HG03196 (cell line): ENCODE results near the gene PKP4.
"Not testable (repeated sequence)": the region's sequence is repeated elsewhere in the genome, so short reads cannot be mapped to it uniquely, and the experiment has no call there.

Source experiments
- ATAC-seq: cut with Tn5 transposase; IDR thresholded peaks from one replicate; pipeline ENCODE4 v1.9.1; 2021; ENCODE audit not compliant: unreplicated experiment

PKP4 gene

DNA sequence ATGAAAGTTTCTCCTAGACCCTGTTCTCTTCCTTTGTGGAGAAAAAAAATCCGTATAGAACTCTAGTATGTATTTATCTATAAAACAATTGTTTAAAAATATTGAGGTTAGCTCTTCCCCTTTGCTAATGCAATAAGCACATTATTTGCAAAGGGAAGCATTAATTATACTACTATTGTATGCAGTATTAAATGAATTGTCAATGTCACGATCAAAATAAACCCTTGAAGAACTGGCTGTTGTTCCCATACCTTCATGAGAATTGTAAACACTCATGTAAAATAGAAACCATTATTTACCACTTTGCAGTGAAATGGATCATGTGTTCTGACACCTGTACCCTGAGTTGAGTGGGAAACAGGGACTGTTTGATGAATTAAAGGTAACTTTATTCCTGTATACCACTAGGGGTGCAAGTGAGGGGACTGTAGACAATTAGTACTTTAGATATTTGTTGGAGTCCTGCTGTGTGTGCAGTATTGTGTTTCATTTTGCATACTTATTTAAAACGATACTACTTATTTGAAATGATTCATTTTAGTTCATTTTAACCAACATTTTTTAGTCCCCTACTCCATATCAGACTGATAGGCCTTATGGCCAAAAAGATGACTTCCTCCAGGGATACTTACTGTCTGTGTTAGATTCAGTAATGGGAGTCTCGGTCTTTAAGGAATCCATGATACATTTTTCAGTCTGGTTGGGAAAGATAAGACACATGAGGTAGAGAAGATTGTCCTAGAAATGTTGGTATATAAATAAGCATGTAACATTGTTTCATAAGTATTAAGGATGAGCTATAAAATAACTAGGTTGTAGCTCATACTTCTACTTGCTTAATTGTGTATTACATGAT, 7.9 kb downstream of the PKP4 start:
- peak; percentile 62 for ATAC-seq

DNA sequence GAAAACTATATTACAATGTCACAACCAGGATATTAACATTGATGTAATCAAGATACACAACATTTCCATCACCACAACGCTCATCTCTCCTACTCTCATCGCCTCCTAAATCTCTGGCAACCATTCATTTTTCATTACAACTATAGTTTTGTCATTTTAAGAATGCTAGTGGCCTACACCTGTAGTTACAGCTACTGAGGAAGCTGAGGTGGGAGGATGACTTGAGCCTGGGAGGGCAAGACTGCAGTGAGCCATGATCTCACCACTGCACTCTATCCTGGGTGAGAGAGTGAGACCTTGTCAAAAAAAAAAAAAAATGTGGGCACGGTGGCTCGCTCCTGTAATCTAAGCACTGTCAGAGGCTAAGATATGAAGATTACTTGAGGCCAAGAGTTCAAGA, 10.5 kb downstream of the PKP4 start:
- ATAC-seq = no peak

DNA sequence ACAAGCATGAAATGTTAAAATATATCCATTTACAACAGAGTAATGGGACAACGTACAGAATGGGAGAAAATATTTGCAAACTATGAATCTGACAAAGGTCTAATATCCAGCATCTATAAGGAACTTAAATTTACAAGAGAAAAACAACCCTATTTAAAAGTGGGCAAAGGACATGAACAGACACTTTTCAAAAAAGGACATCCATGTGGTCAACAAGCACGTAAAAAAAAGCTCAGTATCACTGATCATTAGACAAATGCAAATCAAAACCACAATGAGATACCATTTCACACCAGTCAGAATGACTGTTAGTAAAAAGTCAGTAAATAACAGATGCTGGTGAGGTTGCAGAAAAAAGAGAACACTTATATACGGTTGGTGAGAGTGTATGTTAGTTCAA, 16.1 kb downstream of the PKP4 start:
- not testable (repeated sequence) for ATAC-seq

DNA sequence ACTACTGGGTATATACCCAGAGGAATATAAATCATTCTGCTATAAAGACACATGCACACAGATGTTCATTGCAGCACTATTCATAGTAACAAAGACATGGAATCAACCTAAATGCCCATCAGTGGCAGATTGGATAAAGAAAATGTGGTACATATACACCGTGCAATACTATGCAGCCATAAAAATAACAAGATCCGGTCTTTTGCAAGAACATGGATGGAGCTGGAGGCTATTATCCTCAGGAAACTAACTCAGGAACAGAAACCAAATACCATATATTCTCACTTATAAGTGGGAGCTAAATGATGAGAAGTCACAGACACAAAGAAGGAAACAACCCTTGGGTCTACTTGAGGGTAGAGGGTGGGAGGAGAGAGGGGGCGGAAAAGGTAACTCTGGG, 16.5 kb downstream of the PKP4 start:
- not testable (repeated sequence) for ATAC-seq

DNA sequence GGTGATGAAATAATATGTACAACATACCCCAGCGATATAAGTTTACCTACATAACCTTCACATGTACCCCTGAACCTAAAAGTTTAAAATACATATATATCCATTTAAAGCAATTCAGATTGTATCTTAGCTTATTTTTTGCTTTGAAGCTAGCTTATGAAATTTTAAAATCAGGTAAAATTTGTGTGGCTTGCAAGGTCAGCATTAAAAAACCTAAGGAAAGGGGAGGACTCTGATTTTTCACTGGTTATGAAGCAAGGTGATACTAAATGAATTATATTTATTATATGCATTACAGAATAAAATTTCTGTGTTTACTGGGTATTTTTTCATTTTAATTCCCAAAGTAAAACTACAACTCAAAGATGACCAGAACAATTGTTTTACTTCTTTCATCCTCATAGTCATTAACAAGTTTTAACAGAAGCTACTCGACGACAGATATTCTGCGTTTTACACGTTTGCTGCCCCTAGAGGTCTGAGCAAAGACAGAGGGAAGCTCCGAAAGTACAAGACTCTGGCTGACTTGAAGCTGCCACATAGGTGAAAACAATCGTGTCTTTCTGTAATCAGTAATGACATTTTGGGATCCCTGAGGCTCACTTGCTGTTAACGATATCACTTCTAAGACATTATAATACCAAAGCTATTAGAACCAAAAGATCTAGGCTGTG, 17.1 kb downstream of the PKP4 start:
- no peak for ATAC-seq

DNA sequence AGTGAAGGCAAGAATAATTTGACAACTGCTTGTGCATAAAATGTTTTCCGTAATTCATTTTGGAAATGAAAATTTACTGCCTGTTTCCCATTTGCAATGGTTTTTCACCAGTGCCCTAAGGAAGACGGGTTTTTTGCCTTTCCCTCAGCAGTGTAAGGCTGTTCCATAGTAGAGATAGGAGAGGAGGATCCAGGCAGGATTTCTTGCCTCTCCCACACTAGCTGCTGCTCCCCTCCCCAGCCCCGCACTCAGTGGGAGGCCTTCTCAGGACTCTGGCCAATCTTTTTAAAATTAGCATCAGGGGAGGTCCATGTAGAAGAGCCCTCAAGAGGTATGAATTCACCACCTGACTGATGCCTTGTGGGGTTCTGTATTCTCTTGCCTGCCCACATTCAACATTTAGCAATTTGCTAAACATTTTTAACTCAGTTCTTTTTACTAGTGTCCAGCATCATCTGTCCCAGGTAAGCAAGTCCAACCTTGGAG, 17.8 kb downstream of the PKP4 start:
- ATAC-seq = not testable (repeated sequence)

DNA sequence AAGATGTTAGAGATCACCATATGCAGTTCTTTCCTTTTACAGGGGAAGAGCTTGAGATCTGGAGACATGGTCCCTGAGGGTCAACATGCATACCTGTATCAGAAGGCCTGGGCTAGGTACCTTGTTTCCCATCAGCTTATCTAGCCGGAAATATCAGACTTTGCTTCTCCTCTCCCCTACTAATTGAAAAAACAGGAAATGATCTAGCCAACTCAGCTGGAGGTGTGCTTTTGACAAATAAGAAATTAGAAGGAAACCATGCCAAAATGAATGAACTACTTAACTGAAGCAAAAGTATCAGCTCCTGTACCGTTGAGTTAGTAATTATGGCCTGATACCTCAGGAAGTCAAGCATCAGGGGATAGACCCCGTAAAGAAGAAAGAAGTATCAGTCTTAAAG, 20.4 kb downstream of the PKP4 start:
- ATAC-seq = no peak

DNA sequence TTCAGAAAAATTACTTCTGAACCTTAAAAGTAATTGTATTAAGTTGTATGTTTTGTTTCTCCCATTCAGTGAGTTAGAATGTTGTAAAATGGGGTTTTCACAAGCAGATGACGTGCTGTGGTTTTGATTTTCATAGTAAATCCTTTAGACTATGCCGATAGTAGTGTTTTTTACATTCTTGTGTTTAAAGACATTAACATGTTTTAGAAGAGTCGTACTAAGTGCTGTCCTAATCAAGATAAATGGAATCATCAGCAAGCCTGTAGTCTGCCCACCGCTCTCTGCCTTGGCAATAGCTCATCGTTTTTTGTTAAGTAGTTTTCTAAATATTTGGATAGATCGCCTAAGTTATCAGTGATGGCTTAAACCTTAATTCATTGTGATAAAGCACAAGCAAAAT, 21.5 kb downstream of the PKP4 start:
- ATAC-seq = no peak

DNA sequence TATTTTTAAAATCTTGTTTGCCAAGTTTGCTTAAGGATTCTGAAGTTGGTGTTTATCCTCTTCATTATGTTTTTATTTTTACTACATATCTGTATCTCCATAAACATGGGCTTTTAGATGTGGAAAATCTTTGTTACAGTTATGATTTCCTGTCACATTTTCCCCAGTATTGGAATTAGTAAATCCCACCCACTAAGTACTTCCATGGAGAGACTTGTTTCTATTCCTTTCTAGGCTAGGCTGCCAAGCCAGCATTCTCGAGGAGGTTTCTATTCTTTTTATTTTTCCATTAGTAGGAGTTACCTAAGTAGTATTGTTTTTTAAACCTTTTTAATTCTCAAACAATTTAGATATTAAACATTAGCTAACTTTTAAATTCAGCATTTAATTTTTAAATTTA, 22.1 kb downstream of the PKP4 start:
- ATAC-seq = no peak

DNA sequence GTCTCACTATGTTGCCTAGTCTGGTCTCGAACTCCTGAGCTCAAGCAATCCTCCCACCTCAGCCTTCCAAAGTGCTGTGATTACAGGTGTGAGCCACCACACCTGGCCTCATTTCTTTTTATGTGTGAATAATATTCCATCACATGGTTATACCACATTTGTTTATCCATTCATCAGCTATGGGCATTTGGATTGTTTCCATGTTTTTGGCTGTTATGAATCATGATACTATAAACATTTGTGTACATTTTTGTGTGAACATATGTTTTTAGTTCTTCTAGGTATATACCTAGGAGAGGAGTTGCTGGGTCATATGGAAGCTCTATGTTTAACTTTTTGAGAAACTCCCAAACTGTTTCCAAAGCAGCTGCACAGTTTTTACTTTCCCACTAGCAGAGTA, 24.4 kb downstream of the PKP4 start:
- no peak for ATAC-seq

DNA sequence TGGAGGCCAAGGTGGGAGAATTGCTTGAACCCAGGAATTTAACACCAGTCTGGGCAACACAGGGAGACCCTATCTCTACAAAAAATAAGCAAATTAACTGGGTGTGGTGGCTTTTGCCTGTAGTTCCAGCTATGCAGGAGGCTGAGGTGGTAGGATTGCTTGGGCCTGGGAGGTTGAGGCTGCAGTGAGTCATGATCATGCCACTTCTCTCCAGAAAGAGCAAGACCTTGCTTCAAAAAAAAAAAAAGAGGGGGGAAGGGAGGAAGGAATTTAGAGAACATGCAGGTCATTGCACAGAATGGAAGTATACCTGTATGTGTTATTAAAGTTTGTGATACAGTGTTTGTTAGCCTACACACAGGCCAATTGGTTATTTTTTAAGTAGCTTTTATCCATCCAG, 25.8 kb downstream of the PKP4 start:
- ATAC-seq = no peak

DNA sequence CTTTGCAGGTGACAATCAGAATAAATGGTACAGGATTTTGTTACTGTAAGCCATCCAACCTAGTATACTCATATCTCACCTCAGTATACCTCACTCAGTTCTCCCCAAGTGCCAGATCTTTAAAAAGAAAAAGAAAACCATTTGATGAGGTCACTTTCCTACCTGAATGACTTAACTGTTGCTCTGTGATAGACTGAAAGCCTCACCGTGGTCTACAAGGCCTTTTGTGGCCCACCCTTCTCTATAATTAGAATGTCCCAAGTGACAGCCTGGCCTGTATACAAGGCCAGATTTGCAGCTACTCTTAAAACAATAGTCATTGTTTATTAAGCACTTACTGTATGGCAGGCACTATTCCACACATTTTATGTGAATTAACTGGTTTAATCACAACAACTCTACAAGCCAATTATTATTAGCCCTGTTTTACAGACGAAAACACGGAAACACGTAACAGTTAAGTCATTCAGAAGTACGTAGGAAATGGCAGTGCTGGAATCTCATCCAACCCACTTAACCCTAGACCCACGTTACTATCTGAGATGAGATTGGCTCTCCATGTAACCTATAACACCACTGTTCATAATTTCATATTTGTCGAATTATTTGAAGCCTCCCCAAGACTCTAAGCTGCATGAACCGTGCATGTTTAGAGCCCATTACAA, 28.3 kb downstream of the PKP4 start:
- ATAC-seq = no peak

DNA sequence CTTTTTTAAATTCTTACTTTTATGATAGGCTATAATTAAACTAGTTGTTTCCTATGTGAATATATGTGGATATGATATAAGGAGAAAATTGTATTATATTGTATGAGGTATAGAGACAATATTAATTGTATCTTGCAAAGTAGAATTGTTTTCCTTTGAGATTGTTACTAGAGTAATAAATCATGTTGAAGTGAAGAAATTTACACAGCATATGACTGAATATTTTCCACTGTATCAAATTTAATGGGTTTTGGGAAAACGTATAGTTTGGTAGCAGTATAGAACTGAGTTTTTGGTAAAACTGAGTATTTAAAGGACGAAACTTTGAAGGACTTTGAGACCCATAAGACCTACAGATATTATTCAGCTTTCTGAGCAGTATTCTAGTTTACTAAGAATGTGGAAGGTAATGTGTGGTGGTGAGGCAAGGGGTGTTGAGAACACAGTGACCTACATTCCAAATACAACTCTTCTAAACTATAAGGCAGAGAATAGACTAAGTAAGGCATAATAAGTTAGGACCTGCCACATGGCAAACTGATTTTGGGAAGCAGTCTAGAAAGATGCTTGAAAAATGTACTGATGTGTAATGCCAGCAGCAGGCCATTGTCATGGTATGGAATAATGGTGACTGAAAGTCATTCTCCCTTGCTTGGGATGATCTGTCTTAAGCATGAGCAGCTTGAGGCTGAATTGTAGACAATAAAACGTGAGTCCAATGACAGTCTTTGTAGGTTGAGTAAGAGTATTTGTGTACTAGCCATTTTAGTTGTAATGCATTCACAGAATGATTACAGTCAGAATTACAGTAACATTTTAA, 29.6 kb downstream of the PKP4 start:
- no peak for ATAC-seq

DNA sequence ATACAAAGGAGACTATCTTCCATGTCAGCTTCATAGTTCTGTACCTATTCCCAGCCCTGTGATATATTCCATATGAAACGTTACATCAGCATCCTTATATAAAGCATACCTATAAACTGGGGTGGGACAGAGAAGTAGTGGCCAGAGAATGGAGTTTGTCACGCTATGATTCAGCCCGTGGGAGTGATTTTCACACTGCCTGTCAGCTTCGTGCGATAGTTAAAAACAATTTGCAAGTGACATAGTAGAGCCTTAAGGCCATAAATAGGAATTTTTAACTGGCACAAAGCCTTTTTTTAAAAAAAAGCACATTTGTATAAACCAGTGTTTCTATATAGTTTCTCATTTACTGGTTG, 30.2 kb downstream of the PKP4 start:
- ATAC-seq = no peak

DNA sequence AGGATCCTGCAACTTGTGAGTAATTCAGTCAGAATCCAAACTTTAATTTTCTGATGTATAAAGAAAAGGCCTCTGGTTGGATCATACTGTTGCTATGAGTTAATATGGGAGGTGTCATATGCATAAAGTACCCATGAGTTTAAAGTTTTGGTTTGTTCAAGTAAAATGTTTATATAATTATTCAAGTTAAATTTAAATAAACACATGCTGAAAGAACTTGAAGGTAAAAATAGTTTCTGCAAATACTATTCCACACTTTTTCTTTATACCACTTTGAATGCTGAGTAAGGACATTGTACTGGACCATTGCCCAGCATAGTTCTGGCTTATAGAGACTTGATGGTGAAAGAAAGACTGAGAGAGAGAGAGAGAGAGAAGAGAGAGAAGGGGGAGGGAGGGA, 30.7 kb downstream of the PKP4 start:
- ATAC-seq = no peak

DNA sequence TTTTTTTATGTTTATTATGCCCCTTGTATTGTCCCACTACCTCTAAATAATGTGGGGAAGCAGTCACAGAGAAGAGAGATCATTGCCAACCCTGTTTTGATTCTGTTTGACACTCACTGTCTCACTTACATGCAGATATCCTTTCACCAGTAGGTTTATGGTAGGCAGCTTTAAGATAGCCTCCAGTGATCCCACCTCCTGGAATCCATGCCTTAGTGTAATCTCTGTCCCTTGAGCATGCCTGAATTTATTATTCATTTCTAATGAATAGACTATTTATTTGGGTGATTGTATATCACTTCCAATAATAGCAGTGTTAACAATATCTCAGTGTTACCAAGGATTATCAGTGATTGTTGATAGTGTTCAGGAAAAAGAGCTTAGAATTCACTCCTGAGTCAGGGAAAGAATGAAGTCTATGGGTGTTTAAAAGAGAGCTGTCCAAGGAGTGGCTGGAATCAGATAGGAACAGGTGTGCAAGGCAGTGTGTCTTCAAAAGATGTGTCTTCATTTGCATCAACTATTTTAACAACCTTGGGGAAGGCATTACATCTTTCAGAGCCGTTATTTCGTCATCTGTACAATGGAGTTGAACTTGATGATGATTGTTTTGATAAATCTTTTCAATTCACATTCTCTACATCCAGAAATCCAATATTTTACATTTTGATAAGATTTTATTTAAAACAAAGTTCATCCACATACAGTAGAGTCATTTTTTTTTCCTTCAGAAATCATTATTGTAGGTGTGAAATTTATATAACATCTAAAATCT, 31.9 kb downstream of the PKP4 start:
- no peak for ATAC-seq

DNA sequence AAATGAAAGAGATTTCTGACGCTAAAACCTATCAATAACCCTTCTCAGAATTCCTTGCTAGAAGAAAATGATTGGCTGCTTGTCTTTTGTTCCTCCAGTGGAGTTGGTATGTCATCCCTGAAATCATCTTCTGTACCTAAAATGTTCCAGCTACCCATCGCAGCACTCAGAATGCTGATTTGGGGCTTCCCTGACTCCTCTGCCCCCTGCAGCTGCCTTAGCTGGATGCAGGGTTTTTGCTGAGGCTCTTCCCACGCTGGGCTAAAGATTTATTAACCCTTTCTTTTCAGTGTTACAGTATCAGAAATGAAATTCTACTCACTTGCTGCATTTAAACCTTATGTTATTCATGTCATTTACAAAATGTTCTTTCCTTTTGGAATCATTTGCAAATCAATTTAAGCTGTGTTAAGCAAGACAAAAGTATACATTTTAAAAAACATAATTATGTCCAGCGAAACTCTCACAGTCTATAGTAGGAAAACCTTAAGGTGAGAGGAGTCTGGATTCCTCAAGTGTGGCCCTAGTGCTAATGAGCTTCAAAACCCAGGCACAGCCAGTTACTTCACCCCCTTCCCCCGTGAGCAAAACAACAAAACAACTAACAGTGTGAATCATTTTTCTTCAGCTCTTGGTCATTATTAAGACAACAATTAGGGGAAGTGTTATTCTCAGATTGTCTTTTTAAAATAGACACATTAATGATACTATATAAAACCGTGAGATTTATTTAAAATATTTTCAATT, 32.8 kb downstream of the PKP4 start:
- ATAC-seq = no peak

DNA sequence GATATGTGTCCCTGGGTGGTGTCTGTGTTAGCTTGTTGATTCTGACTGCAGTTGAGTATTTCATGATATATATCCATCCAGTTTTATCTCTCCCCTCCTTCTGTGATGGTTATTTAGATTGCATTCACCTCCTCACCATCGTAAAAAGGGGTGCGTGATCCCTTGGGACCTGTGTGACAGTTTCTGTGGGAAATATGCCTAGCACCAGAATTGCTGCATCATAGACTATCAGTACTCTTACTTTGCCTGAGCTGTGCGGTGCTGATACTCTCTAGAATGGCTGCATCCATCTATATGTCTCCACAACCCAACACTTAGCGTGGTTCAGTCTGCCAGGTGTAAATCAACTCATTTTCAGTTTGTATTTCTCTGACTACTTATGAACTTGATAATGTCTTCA, 34.3 kb downstream of the PKP4 start:
- no peak for ATAC-seq

DNA sequence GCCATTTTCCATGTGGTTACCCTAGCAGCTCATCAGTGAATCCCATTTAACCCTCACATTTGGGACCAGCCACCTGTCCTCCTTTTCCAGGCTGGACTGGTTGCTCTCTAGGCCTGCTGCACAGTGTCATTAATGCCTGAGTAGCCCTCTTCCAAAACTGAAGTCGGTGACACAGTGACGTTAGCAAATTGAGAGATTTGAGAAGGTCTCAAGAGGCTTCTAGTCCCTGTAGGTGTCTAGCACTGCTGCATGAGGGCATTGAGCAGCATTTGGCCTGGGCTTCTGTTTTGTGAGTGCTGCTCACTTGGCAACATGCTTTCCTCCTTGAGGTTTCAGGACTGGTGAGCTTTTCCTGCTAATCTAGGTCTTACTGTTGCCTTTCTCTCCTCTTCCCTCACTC, 36.7 kb downstream of the PKP4 start:
- ATAC-seq = no peak

DNA sequence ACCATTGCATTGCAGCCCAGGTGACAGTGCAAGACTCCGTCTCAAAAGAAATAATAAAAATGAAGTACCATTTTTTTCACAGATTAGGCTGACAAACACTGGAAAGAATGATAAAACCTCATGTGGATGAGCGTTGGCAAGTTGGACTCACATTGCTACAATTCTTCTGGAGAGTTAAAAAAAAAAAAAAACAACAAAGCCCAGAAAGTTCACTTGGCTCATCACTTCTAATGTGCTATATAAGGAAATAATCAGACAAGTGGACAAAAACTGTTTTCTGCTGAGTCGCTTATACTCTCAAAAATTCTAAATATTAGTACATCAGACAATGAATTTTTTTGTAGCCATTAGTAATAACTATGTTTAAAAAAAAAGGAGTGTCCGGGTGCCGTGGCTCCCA, 38.4 kb downstream of the PKP4 start:
- no peak for ATAC-seq
